HepG2 (cell line): ENCODE data around the gene GNB3. TPM values are rescaled to one million over a fixed set of nuclear protein-coding genes. Genes with fewer than 3 reads are reported as not detected.

Experiments
- AGO1 ChIP-seq: fragments of 200-400 bp; formaldehyde crosslinking; IDR thresholded peaks from 2 replicates; pipeline ENCODE4 v1.6.1; 2017; ENCODE audit warnings: mild to moderate bottlenecking, low read depth, low read length, moderate library complexity; ENCODE audit not compliant: poor library complexity, severe bottlenecking
- CENPT ChIP-seq: sonication (generic); formaldehyde crosslinking; IDR thresholded peaks from 2 replicates; pipeline ENCODE4 v1.8.0; 2022; ENCODE audit warnings: low read depth, mild to moderate bottlenecking, moderate library complexity, missing genetic modification reagents
- ELF4 ChIP-seq: sonication (generic); formaldehyde crosslinking; IDR thresholded peaks from 2 replicates; pipeline ENCODE4 v1.5.0; 2020; ENCODE audit warnings: missing genetic modification reagents, mild to moderate bottlenecking, moderate library complexity, borderline replicate concordance
- ETV5 ChIP-seq: IDR thresholded peaks from 2 replicates; pipeline ENCODE4 v1.6.1; 2018; ENCODE audit warnings: missing biosample characterization, missing genetic modification reagents, inconsistent platforms, borderline replicate concordance
- FOXK2 ChIP-seq: fragments of 450-650 bp; IDR thresholded peaks from 2 replicates; pipeline ENCODE4 v1.6.1; 2016
- HIVEP1 ChIP-seq: sonication (generic); formaldehyde crosslinking; IDR thresholded peaks from 2 replicates; pipeline ENCODE4 v1.4.0; 2020; ENCODE audit warnings: mild to moderate bottlenecking, missing genetic modification reagents
- TGIF2 ChIP-seq: IDR thresholded peaks from 2 replicates; pipeline ENCODE4 v1.6.1; 2016; ENCODE audit warnings: control low read depth, missing compliant biosample characterization
- ZNF101 ChIP-seq: sonication (generic); formaldehyde crosslinking; IDR thresholded peaks from 2 replicates; pipeline ENCODE4 v1.4.0; 2020; ENCODE audit warnings: mild to moderate bottlenecking, low read depth, missing genetic modification reagents, borderline replicate concordance
- ZNF451 ChIP-seq: sonication (generic); formaldehyde crosslinking; IDR thresholded peaks from 2 replicates; pipeline ENCODE4 v1.5.0; 2020; ENCODE audit warnings: mild to moderate bottlenecking, missing genetic modification reagents
- ZNF556 ChIP-seq: sonication (generic); formaldehyde crosslinking; IDR thresholded peaks from 2 replicates; pipeline ENCODE4 v1.4.0; 2020; ENCODE audit warnings: mild to moderate bottlenecking, missing genetic modification reagents, borderline replicate concordance
- ZNF564 ChIP-seq: sonication (generic); formaldehyde crosslinking; IDR thresholded peaks from 2 replicates; pipeline ENCODE4 v1.8.1; 2023; ENCODE audit warnings: mild to moderate bottlenecking, missing genetic modification reagents
- ZNF598 ChIP-seq: sonication (generic); formaldehyde crosslinking; IDR thresholded peaks from 2 replicates; pipeline ENCODE4 v1.5.1; 2020; ENCODE audit warnings: mild to moderate bottlenecking, missing genetic modification reagents, borderline replicate concordance
- ZNF652 ChIP-seq: IDR thresholded peaks from 2 replicates; pipeline ENCODE4 v1.6.1; 2016; ENCODE audit warnings: low read depth, borderline replicate concordance
- ZNF703 ChIP-seq: sonication (generic); formaldehyde crosslinking; IDR thresholded peaks from 2 replicates; pipeline ENCODE4 v1.5.1; 2020; ENCODE audit warnings: missing genetic modification reagents, mild to moderate bottlenecking, moderate library complexity, borderline replicate concordance
- ZNF768 ChIP-seq: sonication (generic); formaldehyde crosslinking; IDR thresholded peaks from 2 replicates; pipeline ENCODE4 v1.4.0; 2020; ENCODE audit warnings: missing genetic modification reagents
- ZNF792 ChIP-seq: IDR thresholded peaks from 2 replicates; pipeline ENCODE4 v1.6.1; 2016
- ZSCAN22 ChIP-seq: sonication (generic); formaldehyde crosslinking; IDR thresholded peaks from 2 replicates; pipeline ENCODE4 v1.4.0; 2020; ENCODE audit warnings: mild to moderate bottlenecking, missing genetic modification reagents
- polyA plus RNA-seq, 8 experiments: library from polyadenylated mRNA; depleted of rRNA in 3 of 8; stranded (reverse) in 7 of 8; unstranded in 1 of 8; fragments of >200 nt; fragmentation: Illumina TruSeq in 4 of 8; extraction: Trizol in 4 of 8; gene quantifications; 2 replicates each; pipeline versions ENCODE4 v1.2.1 to v1.2.3, GENCODE V29; 2011 to 2016; ENCODE audit warnings: low read depth in 4 of 8, missing spikeins in 1 of 8, mixed read lengths in 1 of 8; ENCODE audit not compliant: insufficient read depth in 1 of 8
- total RNA-seq, 5 experiments: library from RNA; depleted of rRNA; stranded (reverse); fragments of >200 nt; fragmentation: Illumina TruSeq; extraction: Trizol; gene quantifications; 2 replicates each; pipeline ENCODE4 v1.2.3, GENCODE V29; 2016; ENCODE audit warnings: low read depth in 1 of 5
- TF ChIP-seq, protein P1 (sequence below), 2 experiments: sonication (generic) in 1 of 2; formaldehyde crosslinking in 1 of 2; IDR thresholded peaks; 2 replicates each; pipeline versions ENCODE4 v1.6.1 to v1.9.0; 2014 to 2022; ENCODE audit warnings: antibody characterized with exemption in 1 of 2, borderline replicate concordance in 1 of 2, inconsistent platforms in 1 of 2, low read depth in 1 of 2, missing genetic modification reagents in 1 of 2
- TF ChIP-seq, protein P2 (sequence below): sonication (generic); formaldehyde crosslinking; IDR thresholded peaks from 2 replicates; pipeline ENCODE4 v1.5.0; 2020; ENCODE audit warnings: missing genetic modification reagents
- TF ChIP-seq, protein P3 (sequence below): sonication (generic); formaldehyde crosslinking; IDR thresholded peaks from 2 replicates; pipeline ENCODE4 v1.9.0; 2021; ENCODE audit warnings: missing genetic modification reagents, borderline replicate concordance

The GNB3 gene
- total and polyA plus RNA-seq, 2 of the 13 experiments (the other 11 are each of a cell fraction or from before 2014, with no cell fraction given), result 1.3 to 3.6 TPM

DNA sequence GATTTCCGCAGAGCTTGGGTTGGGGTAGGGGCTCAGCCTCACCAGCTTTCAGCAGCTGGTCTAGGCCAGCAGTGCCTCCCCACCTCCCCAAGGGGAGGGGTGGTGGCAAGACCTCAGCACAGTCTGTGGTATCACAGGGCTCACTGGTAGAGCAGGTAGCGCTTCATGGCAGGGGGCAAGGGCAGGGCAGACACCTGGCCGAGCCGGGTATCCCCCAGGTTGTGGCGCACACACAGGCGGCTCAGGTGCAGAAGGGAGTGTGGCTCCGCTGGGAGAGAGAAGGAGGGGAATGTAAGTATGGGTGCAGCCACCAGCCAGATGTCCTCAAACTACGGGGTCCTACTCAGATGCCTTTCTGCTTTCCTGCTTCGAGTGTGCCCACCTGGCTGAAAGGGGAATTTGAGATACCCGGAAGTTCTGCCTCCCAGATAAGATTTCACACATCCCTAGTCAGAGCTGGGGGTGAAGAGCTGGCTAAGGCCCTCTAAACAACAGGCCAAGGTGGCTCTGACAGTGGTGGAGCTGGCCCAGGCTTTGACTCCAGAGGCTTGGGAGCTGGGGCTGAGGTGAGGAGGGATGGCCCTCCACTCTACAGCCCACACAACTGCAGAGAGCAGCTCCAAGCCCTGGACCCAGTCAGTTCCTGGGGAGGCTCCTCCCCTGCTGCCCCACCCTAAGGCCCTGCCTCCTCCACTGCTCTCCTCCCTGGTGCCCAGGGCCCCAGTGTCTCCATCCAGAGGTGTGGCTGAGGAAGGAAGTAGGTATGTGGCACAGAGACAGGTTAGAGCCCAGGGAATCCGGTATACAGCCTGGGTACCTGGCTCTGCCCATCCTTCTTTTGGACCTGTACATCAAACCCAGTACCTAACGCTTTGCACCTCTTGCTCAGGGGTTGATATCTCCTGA lies 30.6 kb downstream of the GNB3 start (continued):
- TF ChIP-seq ETV5 (CRISPR knock-in tag) (no peak), ZNF598 (CRISPR knock-in tag) (no peak), ZNF792 (CRISPR knock-in tag) (no peak; the same call in 1 of the 2 replicates), HIVEP1 (peak; percentile 21; the same call in 1 of the 2 replicates), ZNF556 (no peak), TGIF2 (CRISPR knock-in tag) (0 out of 2 replicates have a peak, but pooled peaks have one; percentile 10), ELF4 (no peak), CENPT (CRISPR knock-in tag) (no peak), ZSCAN22 (no peak), ZNF451 (CRISPR knock-in tag) (no peak), ZNF101 (CRISPR knock-in tag) (no peak), AGO1 (peak; percentile 93), ZNF703 (CRISPR knock-in tag) (no peak), ZNF564 (CRISPR knock-in tag) (peak; percentile 47; the same call in 1 of the 2 replicates), FOXK2 (no peak), ZNF652 (CRISPR knock-in tag) (no peak), ZNF768 (no peak)
- TF ChIP-seq, protein P1, sequence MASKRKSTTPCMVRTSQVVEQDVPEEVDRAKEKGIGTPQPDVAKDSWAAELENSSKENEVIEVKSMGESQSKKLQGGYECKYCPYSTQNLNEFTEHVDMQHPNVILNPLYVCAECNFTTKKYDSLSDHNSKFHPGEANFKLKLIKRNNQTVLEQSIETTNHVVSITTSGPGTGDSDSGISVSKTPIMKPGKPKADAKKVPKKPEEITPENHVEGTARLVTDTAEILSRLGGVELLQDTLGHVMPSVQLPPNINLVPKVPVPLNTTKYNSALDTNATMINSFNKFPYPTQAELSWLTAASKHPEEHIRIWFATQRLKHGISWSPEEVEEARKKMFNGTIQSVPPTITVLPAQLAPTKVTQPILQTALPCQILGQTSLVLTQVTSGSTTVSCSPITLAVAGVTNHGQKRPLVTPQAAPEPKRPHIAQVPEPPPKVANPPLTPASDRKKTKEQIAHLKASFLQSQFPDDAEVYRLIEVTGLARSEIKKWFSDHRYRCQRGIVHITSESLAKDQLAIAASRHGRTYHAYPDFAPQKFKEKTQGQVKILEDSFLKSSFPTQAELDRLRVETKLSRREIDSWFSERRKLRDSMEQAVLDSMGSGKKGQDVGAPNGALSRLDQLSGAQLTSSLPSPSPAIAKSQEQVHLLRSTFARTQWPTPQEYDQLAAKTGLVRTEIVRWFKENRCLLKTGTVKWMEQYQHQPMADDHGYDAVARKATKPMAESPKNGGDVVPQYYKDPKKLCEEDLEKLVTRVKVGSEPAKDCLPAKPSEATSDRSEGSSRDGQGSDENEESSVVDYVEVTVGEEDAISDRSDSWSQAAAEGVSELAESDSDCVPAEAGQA (IDR thresholded peaks at IDR 0.05; ENCODE audit: low read depth), result no peak
- TF ChIP-seq, protein P1 (CRISPR knock-in tag; IDR thresholded peaks at IDR 0.05; ENCODE audit: borderline replicate concordance), result no peak
- TF ChIP-seq, protein P2, sequence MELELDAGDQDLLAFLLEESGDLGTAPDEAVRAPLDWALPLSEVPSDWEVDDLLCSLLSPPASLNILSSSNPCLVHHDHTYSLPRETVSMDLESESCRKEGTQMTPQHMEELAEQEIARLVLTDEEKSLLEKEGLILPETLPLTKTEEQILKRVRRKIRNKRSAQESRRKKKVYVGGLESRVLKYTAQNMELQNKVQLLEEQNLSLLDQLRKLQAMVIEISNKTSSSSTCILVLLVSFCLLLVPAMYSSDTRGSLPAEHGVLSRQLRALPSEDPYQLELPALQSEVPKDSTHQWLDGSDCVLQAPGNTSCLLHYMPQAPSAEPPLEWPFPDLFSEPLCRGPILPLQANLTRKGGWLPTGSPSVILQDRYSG (CRISPR knock-in tag), result no peak
- TF ChIP-seq, protein P3, sequence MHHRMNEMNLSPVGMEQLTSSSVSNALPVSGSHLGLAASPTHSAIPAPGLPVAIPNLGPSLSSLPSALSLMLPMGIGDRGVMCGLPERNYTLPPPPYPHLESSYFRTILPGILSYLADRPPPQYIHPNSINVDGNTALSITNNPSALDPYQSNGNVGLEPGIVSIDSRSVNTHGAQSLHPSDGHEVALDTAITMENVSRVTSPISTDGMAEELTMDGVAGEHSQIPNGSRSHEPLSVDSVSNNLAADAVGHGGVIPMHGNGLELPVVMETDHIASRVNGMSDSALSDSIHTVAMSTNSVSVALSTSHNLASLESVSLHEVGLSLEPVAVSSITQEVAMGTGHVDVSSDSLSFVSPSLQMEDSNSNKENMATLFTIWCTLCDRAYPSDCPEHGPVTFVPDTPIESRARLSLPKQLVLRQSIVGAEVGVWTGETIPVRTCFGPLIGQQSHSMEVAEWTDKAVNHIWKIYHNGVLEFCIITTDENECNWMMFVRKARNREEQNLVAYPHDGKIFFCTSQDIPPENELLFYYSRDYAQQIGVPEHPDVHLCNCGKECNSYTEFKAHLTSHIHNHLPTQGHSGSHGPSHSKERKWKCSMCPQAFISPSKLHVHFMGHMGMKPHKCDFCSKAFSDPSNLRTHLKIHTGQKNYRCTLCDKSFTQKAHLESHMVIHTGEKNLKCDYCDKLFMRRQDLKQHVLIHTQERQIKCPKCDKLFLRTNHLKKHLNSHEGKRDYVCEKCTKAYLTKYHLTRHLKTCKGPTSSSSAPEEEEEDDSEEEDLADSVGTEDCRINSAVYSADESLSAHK (CRISPR knock-in tag), result no peak
